ENCODE measurements around the gene NFYC. TPM values are rescaled to one million over a fixed set of nuclear protein-coding genes. Genes with fewer than 3 reads are reported as not detected.

Gene NFYC
- total RNA-seq, 1 donor from 2014 or later, result 38.0 TPM

DNA sequence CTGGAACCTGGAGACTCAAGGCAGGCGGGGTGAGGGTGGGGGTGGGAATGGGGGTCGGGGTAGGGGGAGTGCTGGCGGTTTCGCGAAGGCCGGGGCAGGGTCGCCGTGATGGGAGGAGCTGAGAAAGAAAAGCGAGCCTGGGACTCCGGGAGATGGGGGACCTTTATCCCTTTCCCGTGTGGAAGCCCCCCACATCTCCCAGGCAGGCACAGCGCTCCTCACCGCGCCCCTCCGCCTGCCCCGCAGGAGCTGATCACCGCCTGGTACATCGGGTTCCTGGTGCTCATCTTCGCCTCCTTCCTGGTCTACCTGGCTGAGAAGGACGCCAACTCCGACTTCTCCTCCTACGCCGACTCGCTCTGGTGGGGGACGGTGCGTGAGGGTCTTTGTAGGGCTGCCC lies 127.6 kb downstream of the NFYC start:
- H3K27ac Mint-ChIP-seq, result no peak overlapping the region
- H3K9me3 Mint-ChIP-seq, result no peaks in the 10 kb centered on the region
- no peaks in the 10 kb centered on the region for H3K36me3 Mint-ChIP-seq

DNA sequence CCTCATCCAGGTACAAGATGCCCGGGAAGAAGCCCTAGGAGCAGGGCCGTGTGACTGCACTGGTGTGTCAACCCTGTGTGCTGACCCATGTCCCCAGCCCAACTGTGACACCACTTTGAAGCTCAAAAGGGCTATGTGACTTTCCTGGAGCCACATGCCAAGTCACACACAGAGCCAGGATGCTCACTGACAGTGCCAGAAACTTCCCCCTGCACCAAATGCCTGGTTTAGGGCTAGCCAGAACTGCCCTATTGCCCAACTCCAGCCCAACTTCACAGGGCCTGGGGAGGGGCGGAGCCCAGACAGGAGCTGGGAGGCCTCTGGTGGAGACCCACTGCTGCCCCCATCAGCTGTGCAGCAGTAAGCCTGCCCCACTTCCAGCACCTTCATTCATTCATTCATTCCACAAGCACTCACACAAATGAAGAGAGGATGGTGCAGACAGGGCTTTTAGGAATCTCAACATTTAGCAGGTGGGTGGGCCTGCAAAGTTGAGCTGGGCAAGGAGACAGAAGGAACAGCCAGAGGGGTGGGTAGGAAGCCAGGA lies 128.8 kb downstream of the NFYC start:
- Histone ChIP-seq H3K4me2 (no peak overlapping the region), H3K4me1 (peaks cover 24% of the 10 kb centered on the region), H3K79me2 (ENCODE audit: low read depth) (no peaks in the 10 kb centered on the region), H3K4me3 (no peak overlapping the region), H3F3A (ENCODE audit: low read depth) (peaks cover 17% of the 10 kb centered on the region), H3K27ac (no peak overlapping the region), H4K20me1 (ENCODE audit: low read depth) (peaks cover 19% of the 10 kb centered on the region), H3K9ac (no peak overlapping the region), H3K27me3 (peaks cover 68% of the 10 kb centered on the region), H2AFZ (replicated peaks) (no peak overlapping the region), H3K36me3 (no peaks in the 10 kb centered on the region), H3K9me3 (ENCODE audit: low read depth) (no peaks in the 10 kb centered on the region)
- TF ChIP-seq, protein P1, sequence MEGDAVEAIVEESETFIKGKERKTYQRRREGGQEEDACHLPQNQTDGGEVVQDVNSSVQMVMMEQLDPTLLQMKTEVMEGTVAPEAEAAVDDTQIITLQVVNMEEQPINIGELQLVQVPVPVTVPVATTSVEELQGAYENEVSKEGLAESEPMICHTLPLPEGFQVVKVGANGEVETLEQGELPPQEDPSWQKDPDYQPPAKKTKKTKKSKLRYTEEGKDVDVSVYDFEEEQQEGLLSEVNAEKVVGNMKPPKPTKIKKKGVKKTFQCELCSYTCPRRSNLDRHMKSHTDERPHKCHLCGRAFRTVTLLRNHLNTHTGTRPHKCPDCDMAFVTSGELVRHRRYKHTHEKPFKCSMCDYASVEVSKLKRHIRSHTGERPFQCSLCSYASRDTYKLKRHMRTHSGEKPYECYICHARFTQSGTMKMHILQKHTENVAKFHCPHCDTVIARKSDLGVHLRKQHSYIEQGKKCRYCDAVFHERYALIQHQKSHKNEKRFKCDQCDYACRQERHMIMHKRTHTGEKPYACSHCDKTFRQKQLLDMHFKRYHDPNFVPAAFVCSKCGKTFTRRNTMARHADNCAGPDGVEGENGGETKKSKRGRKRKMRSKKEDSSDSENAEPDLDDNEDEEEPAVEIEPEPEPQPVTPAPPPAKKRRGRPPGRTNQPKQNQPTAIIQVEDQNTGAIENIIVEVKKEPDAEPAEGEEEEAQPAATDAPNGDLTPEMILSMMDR (IDR thresholded peaks at IDR 0.05), result peak; percentile 41
- no peak for TF ChIP-seq EZH2 (IDR thresholded peaks at IDR 0.05)
- H3K4me3 Mint-ChIP-seq, result no peak overlapping the region
- no peaks in the 10 kb centered on the region for H3K36me3 Mint-ChIP-seq
- peaks cover 37% of the 10 kb centered on the region for H3K4me1 Mint-ChIP-seq
- H3K27me3 Mint-ChIP-seq (ENCODE audit: insufficient read depth, low read depth), result peaks cover 7% of the 10 kb centered on the region
- no peaks in the 10 kb centered on the region for H3K9me3 Mint-ChIP-seq
- peak; percentile 58 for DNase-seq (ENCODE audit: low spot score)
- peak overlapping the region; percentile 57 for H3K27ac Mint-ChIP-seq

More for the DNA sequence above, 127.6 kb downstream of the NFYC start:
- Histone ChIP-seq H3K9ac (no peak overlapping the region), H3K4me2 (peak overlapping the region; percentile 84), H3F3A (ENCODE audit: low read depth) (peaks cover 6% of the 10 kb centered on the region), H3K79me2 (ENCODE audit: low read depth) (no peaks in the 10 kb centered on the region), H3K27me3 (peaks cover 70% of the 10 kb centered on the region), H2AFZ (replicated peaks) (no peak overlapping the region), H3K4me1 (peaks cover 14% of the 10 kb centered on the region), H3K9me3 (ENCODE audit: low read depth) (no peaks in the 10 kb centered on the region), H3K4me3 (no peak overlapping the region), H4K20me1 (ENCODE audit: low read depth) (peaks cover 11% of the 10 kb centered on the region), H3K27ac (no peak overlapping the region), H3K36me3 (no peaks in the 10 kb centered on the region)
- DNase-seq (ENCODE audit: low spot score), result no peak
- TF ChIP-seq, protein P1 (IDR thresholded peaks at IDR 0.05), result no peak
- TF ChIP-seq EZH2 (IDR thresholded peaks at IDR 0.05) (no peak), EZH2phosphoT487 (IDR thresholded peaks at IDR 0.05) (no peak)
- peaks cover 25% of the 10 kb centered on the region for H3K4me1 Mint-ChIP-seq
- H3K27me3 Mint-ChIP-seq (ENCODE audit: insufficient read depth, low read depth), result peaks cover 7% of the 10 kb centered on the region
- H3K4me3 Mint-ChIP-seq, result peak overlapping the region; percentile 66

MicroRNAs within 50 kb of the gene (microRNA counts, 767-probe panel; counts per million panel counts)
- 4,895 counts per million, percentile 91 among the panel's probes with 10 or more counts for microRNA hsa-miR-30c-5p
- 460 counts per million, percentile 90 among the panel's probes with 10 or more counts for microRNA hsa-miR-30e-5p

Small RNA genes within 50 kb of the gene (microRNA-seq; reads per million reads assigned to microRNA genes)
- gene MIR30C1 (24.3 reads per million, percentile 56 among the genes with 10 or more reads in this experiment), gene MIR30E (1,891 reads per million, percentile 96 among the genes with 10 or more reads in this experiment)

Small RNA genes within 50 kb of the gene (small RNA-seq; reads per million reads assigned to genes)
- 0.89 reads per million, percentile 75 among the genes with 10 or more reads in this experiment for gene MIR30C1
- 60.7 reads per million, percentile 98 among the genes with 10 or more reads in this experiment for gene MIR30E
- gene RN7SL326P, result not detected

Other genes starting within 250 kb of the NFYC start
- gene ZFP69B, start 241.2 kb upstream of the NFYC start, total RNA-seq (ENCODE audit: low replicate concordance), result 11.0 and 17.1 TPM in 2 replicates
- gene ZFP69, start 214.4 kb upstream of the NFYC start, total RNA-seq (ENCODE audit: low replicate concordance), result 6.0 and 8.9 TPM in 2 replicates
- 11.9 and 12.6 TPM in 2 replicates for gene EXO5, start 182.9 kb upstream of the NFYC start, total RNA-seq (ENCODE audit: low replicate concordance)
- gene ZNF684, start 160.1 kb upstream of the NFYC start, total RNA-seq (ENCODE audit: low replicate concordance), result 5.8 and 7.6 TPM in 2 replicates
- gene RIMS3, start 26.0 kb upstream of the NFYC start, total RNA-seq (ENCODE audit: low replicate concordance), result 17.2 and 27.1 TPM in 2 replicates
- 0.87 TPM in 1 of 2 replicates, not detected in the other for gene KCNQ4, start 92.1 kb downstream of the NFYC start, total RNA-seq (ENCODE audit: low replicate concordance)
- gene CITED4, start 170.7 kb downstream of the NFYC start, total RNA-seq (ENCODE audit: low replicate concordance), result 0.77 and 12.8 TPM in 2 replicates